H9 (cell line): Measurements from ENCODE around the gene EDA. TPM values are rescaled to one million over a fixed set of nuclear protein-coding genes. Genes with fewer than 3 reads are reported as not detected.
A peak's percentile ranks its signal among the peaks of the same experiment; 100 is the strongest.

Source experiments
- DNase-seq: peaks from one replicate; pipeline ENCODE4 v3.0.0-alpha.2; 2017
- H2AFZ ChIP-seq: one replicate; pipeline ENCODE4 v1.6.1; 2013; ENCODE audit warnings: mild to moderate bottlenecking, low read length, control low read depth, moderate library complexity
- H2AK5ac ChIP-seq: 2 replicates; pipeline ENCODE4 v1.6.1; 2013; ENCODE audit warnings: low read length, control low read depth, mixed read lengths; ENCODE audit not compliant: insufficient read length
- H2BK120ac ChIP-seq: one replicate; pipeline ENCODE4 v1.6.1; 2013; ENCODE audit warnings: low read depth, mild to moderate bottlenecking, low read length, control low read depth, inconsistent platforms; ENCODE audit not compliant: poor library complexity, severe bottlenecking
- H2BK12ac ChIP-seq: 2 replicates; pipeline ENCODE4 v1.6.1; 2013; ENCODE audit warnings: low read length, control low read depth, mixed read lengths, low read depth; ENCODE audit not compliant: insufficient read length
- H2BK15ac ChIP-seq: 2 replicates; pipeline ENCODE4 v1.6.1; 2013; ENCODE audit warnings: low read depth, low read length, control low read depth
- H2BK20ac ChIP-seq: one replicate; pipeline ENCODE4 v1.6.1; 2013; ENCODE audit warnings: low read depth, mild to moderate bottlenecking, low read length, control low read depth, inconsistent platforms; ENCODE audit not compliant: poor library complexity, severe bottlenecking
- H2BK5ac ChIP-seq: 2 replicates; pipeline ENCODE4 v1.6.1; 2013; ENCODE audit warnings: low read length, control low read depth, mixed read lengths; ENCODE audit not compliant: insufficient read length
- H3K14ac ChIP-seq: 2 replicates; pipeline ENCODE4 v1.6.1; 2013; ENCODE audit warnings: low read length, control low read depth; ENCODE audit not compliant: insufficient read depth
- H3K18ac ChIP-seq: 2 replicates; pipeline ENCODE4 v1.6.1; 2013; ENCODE audit warnings: low read depth, mild to moderate bottlenecking, mixed read lengths, low read length, control low read depth; ENCODE audit not compliant: insufficient read length
- H3K23ac ChIP-seq: 2 replicates; pipeline ENCODE4 v1.6.1; 2013; ENCODE audit warnings: low read length, control low read depth, mixed read lengths, low read depth; ENCODE audit not compliant: insufficient read length
- H3K23me2 ChIP-seq: 2 replicates; pipeline ENCODE4 v1.6.1; 2013; ENCODE audit warnings: low read depth, mild to moderate bottlenecking, mixed read lengths, low read length, control low read depth; ENCODE audit not compliant: insufficient read length, poor library complexity, severe bottlenecking
- H3K27ac ChIP-seq: 2 replicates; pipeline ENCODE4 v1.5.1; 2013; ENCODE audit warnings: low read length, control low read depth, mixed read lengths, low read depth; ENCODE audit not compliant: insufficient read length
- H3K27me3 ChIP-seq: 2 replicates; pipeline ENCODE4 v1.6.1; 2013; ENCODE audit warnings: low read length, control low read depth, inconsistent platforms; ENCODE audit not compliant: insufficient read depth
- H3K4ac ChIP-seq: 2 replicates; pipeline ENCODE4 v1.6.1; 2013; ENCODE audit warnings: low read depth, mild to moderate bottlenecking, control low read depth, inconsistent platforms, low read length, moderate library complexity
- H3K4me1 ChIP-seq: 2 replicates; pipeline ENCODE4 v1.6.1; 2013; ENCODE audit warnings: low read length, control low read depth, inconsistent platforms; ENCODE audit not compliant: insufficient read depth
- H3K4me2 ChIP-seq: 2 replicates; pipeline ENCODE4 v1.6.1; 2013; ENCODE audit warnings: low read length, control low read depth, mixed read lengths; ENCODE audit not compliant: insufficient read length, insufficient read depth
- H3K56ac ChIP-seq: 2 replicates; pipeline ENCODE4 v1.6.1; 2013; ENCODE audit warnings: low read depth, mild to moderate bottlenecking, mixed read lengths, low read length, control low read depth; ENCODE audit not compliant: insufficient read length
- H3K79me1 ChIP-seq: 2 replicates; pipeline ENCODE4 v1.6.1; 2013; ENCODE audit warnings: low read depth, mild to moderate bottlenecking, moderate library complexity, low read length, control low read depth, inconsistent platforms; ENCODE audit not compliant: insufficient read depth, poor library complexity, severe bottlenecking
- H3K79me2 ChIP-seq: 2 replicates; pipeline ENCODE4 v1.6.1; 2013; ENCODE audit warnings: low read length, control low read depth, inconsistent platforms; ENCODE audit not compliant: insufficient read depth
- H3K9ac ChIP-seq: 2 replicates; pipeline ENCODE4 v1.6.1; 2013; ENCODE audit warnings: low read length, control low read depth, mixed read lengths; ENCODE audit not compliant: insufficient read length; ENCODE audit errors: extremely low read depth
- H3K9me3 ChIP-seq: one replicate; pipeline ENCODE4 v1.6.1; 2013; ENCODE audit warnings: low read depth, low read length, inconsistent platforms; ENCODE audit not compliant: control insufficient read depth
- H3T11ph ChIP-seq: one replicate; pipeline ENCODE4 v1.6.1; 2013; ENCODE audit warnings: mild to moderate bottlenecking, low read length, control low read depth, inconsistent platforms
- H4K20me1 ChIP-seq: one replicate; pipeline ENCODE4 v1.6.1; 2013; ENCODE audit not compliant: control insufficient read depth, insufficient read length, insufficient read depth
- H4K5ac ChIP-seq: 2 replicates; pipeline ENCODE4 v1.6.1; 2013; ENCODE audit warnings: low read depth, mild to moderate bottlenecking, mixed read lengths, low read length, control low read depth; ENCODE audit not compliant: insufficient read length
- H4K8ac ChIP-seq: replicated peaks from 2 replicates; pipeline ENCODE4 v1.6.1; 2013; ENCODE audit warnings: low read length, control low read depth, mixed read lengths, low read depth; ENCODE audit not compliant: insufficient read length
- H4K91ac ChIP-seq: 2 replicates; pipeline ENCODE4 v1.6.1; 2013; ENCODE audit warnings: low read depth, mild to moderate bottlenecking, moderate library complexity, mixed read lengths, low read length, control low read depth; ENCODE audit not compliant: insufficient read length
- H3K27ac Mint-ChIP-seq, 3 experiments: 2 replicates in 2 of 3; 3 replicates in 1 of 3; pipeline ENCODE4 v1.8.0; 2020 to 2021; ENCODE audit warnings: mixed read lengths in 3 of 3, mild to moderate bottlenecking in 1 of 3, moderate library complexity in 1 of 3
- H3K27me3 Mint-ChIP-seq: 2 replicates; pipeline ENCODE4 v1.8.0; 2021; ENCODE audit warnings: low read depth, mild to moderate bottlenecking, moderate library complexity, mixed read lengths
- H3K36me3 Mint-ChIP-seq, 3 experiments: 2 replicates in 2 of 3; 3 replicates in 1 of 3; pipeline ENCODE4 v1.8.0; 2020 to 2021; ENCODE audit warnings: low read depth in 3 of 3, mixed read lengths in 3 of 3; ENCODE audit not compliant: insufficient read depth in 1 of 3
- H3K4me1 Mint-ChIP-seq, 2 experiments: 2 replicates each; pipeline ENCODE4 v1.8.0; 2020; ENCODE audit warnings: mixed read lengths in 2 of 2
- H3K4me3 Mint-ChIP-seq, 2 experiments: 2 replicates in 1 of 2; 3 replicates in 1 of 2; pipeline ENCODE4 v1.8.0; 2020 to 2021; ENCODE audit warnings: mild to moderate bottlenecking in 2 of 2, mixed read lengths in 2 of 2, moderate library complexity in 1 of 2
- H3K9me3 Mint-ChIP-seq, 2 experiments: 2 replicates in 1 of 2; 3 replicates in 1 of 2; pipeline ENCODE4 v1.8.0; 2020; ENCODE audit warnings: mild to moderate bottlenecking in 2 of 2, mixed read lengths in 2 of 2, moderate library complexity in 1 of 2
- CTCF ChIP-seq: fragments of 200-600 bp; sonication (generic); conservative IDR thresholded peaks from 3 replicates; pipeline ENCODE4 v1.8.0; 2021; ENCODE audit warnings: antibody characterized with exemption, mild to moderate bottlenecking
- WGBS: extraction: QIAGEN DNeasy Blood & Tissue Kit; methylation state at CpG from one replicate; pipeline ENCODE4 v1.1.7; 2013; ENCODE audit warnings: missing lambda C conversion rate, low lambda C conversion rate, mixed read lengths; ENCODE audit not compliant: insufficient read length; ENCODE audit errors: extremely low coverage; 5-methylcytosine and 5-hydroxymethylcytosine counted together
- total RNA-seq: library from RNA; stranded (reverse); gene quantifications from 2 replicates; pipeline ENCODE4 v1.2.1, GENCODE V29; 2021

The EDA gene
- total RNA-seq, 1 experiment from 2014 or later: 7.7 TPM

GRCh38 chrX:69705818-69706217 is 89.9 kb downstream of the EDA start:
- H4K8ac ChIP-seq: no peak overlapping the region
- no peak overlapping the region for H2BK20ac ChIP-seq
- Mint-ChIP-seq H3K27ac (peak overlapping the region; percentile 18 to 88 (median 77); a peak in 5 of 7 replicates), H3K4me3 (no peak overlapping the region), H3K4me1 (peaks cover 20 to 27% of the 10 kb centered on the region in 2 experiments), H3K9me3 (peaks cover 65 to 79% of the 10 kb centered on the region in 2 experiments), H3K27me3 (no peaks in the 10 kb centered on the region; the same call in none of the 2 replicates), H3K36me3 (peaks cover 13 to 22% (median 20%) of the 10 kb centered on the region in 3 experiments)
- H3K9me3 ChIP-seq: peaks cover 19% of the 10 kb centered on the region
- no peaks in the 10 kb centered on the region for H3K79me2 ChIP-seq
- TF ChIP-seq CTCF: no peak
- H3K23ac ChIP-seq: no peak overlapping the region
- peak overlapping the region; percentile 5 for H3K4me2 ChIP-seq
- H3K4ac ChIP-seq: no peak overlapping the region
- no peaks in the 10 kb centered on the region for H3K79me1 ChIP-seq
- WGBS: no CpG with 5 or more reads among the region's 2 CpGs
- H2BK12ac ChIP-seq: no peak overlapping the region
- no peak overlapping the region for H3K18ac ChIP-seq
- H2BK5ac ChIP-seq: no peak overlapping the region
- no peak overlapping the region for H3T11ph ChIP-seq
- no peak overlapping the region for H3K56ac ChIP-seq
- no peak overlapping the region for H4K5ac ChIP-seq
- H2BK120ac ChIP-seq: no peak overlapping the region
- no peak overlapping the region for H2BK15ac ChIP-seq
- no peaks in the 10 kb centered on the region for H3K27me3 ChIP-seq
- H3K27ac ChIP-seq: peak overlapping the region; percentile 55
- no peak overlapping the region for H3K14ac ChIP-seq
- H2AFZ ChIP-seq: no peak overlapping the region
- no peak for DNase-seq
- no peaks in the 10 kb centered on the region for H4K20me1 ChIP-seq
- no peak overlapping the region for H4K91ac ChIP-seq
- H3K23me2 ChIP-seq: no peaks in the 10 kb centered on the region
- no peak overlapping the region for H2AK5ac ChIP-seq
- H3K4me1 ChIP-seq: no peaks in the 10 kb centered on the region
- H3K9ac ChIP-seq: no peak overlapping the region
